Right lobe of liver (tissue), 4 donors: ENCODE measurements around the gene KLHL34.

Experiments
- POLR2A ChIP-seq: fragments of 450-650 bp; IDR thresholded peaks from one replicate; pipeline ENCODE4 v1.6.1; 2017; ENCODE audit warnings: antibody characterized with exemption, mild to moderate bottlenecking
- TF ChIP-seq, protein P1 (sequence below), 4 donors: fragments of 200-600 bp in 3 of 4; fragments of 450-650 bp in 1 of 4; IDR thresholded peaks; one replicate each; pipeline versions ENCODE4 v1.5.1 to v1.8.0; 2016 to 2022; ENCODE audit warnings: antibody characterized with exemption in 4 of 4, mild to moderate bottlenecking in 2 of 4
- donor health status: DM: no; HTN: no; CAD: no.
- donor health status: DM: no; HTN: no; CAD: no.
- donor health status: DM: no; HTN: yes; CAD: no.

DNA sequence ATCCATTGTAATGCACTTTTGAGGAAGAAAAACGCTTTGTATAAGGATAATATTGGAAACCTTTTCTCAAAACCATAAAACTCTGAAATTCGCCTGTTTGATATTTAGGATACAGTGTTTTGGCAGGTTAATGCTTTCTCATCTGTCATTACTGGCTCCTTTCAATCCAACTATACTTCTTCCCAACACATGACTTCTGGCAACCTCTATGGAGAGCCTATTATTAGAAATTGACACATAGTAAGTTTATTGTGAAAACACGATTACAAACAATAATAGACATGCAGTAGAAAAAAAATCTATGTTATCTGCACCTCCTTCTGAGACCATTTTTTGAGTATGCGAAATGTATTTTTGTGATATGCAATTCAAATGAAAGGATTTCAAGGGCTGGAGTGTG, 4.6 kb upstream of the KLHL34 start:
- TF ChIP-seq, protein P1, sequence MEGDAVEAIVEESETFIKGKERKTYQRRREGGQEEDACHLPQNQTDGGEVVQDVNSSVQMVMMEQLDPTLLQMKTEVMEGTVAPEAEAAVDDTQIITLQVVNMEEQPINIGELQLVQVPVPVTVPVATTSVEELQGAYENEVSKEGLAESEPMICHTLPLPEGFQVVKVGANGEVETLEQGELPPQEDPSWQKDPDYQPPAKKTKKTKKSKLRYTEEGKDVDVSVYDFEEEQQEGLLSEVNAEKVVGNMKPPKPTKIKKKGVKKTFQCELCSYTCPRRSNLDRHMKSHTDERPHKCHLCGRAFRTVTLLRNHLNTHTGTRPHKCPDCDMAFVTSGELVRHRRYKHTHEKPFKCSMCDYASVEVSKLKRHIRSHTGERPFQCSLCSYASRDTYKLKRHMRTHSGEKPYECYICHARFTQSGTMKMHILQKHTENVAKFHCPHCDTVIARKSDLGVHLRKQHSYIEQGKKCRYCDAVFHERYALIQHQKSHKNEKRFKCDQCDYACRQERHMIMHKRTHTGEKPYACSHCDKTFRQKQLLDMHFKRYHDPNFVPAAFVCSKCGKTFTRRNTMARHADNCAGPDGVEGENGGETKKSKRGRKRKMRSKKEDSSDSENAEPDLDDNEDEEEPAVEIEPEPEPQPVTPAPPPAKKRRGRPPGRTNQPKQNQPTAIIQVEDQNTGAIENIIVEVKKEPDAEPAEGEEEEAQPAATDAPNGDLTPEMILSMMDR (IDR thresholded peaks at IDR 0.05), result no peak
- TF ChIP-seq POLR2A, result no peak
